Fibroblast of gingiva (primary cell): ENCODE results near the gene ALPK3.
A peak's percentile ranks its signal among the peaks of the same experiment; 100 is the strongest.
"Not testable (repeated sequence)": the region's sequence is repeated elsewhere in the genome, so short reads cannot be mapped to it uniquely, and the experiment has no call there.

Experiments used
- DNase-seq: peaks from one replicate; pipeline ENCODE4 v3.0.0-alpha.2; 2011; ENCODE audit warnings: low read depth

The ALPK3 gene

DNA sequence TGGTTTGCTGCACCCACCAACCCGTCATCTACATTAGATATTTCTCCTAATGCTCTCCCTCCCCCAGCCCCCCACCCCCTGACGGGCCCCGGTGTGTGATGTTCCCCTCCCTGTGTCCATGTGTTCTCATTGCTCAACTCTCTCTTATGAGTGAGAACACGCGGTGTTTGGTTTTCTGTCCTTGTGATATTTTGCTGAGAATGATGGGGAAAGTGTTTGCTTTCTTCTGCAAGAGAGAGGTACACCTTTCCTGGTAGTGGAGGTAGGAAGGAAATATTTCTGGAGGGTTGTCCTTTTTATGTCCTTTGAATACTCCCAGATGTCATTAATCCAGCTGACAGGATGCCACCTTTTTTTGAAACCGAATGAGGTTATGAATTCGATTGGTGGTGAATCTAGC, 56.8 kb downstream of the ALPK3 start:
- DNase-seq: no peak

DNA sequence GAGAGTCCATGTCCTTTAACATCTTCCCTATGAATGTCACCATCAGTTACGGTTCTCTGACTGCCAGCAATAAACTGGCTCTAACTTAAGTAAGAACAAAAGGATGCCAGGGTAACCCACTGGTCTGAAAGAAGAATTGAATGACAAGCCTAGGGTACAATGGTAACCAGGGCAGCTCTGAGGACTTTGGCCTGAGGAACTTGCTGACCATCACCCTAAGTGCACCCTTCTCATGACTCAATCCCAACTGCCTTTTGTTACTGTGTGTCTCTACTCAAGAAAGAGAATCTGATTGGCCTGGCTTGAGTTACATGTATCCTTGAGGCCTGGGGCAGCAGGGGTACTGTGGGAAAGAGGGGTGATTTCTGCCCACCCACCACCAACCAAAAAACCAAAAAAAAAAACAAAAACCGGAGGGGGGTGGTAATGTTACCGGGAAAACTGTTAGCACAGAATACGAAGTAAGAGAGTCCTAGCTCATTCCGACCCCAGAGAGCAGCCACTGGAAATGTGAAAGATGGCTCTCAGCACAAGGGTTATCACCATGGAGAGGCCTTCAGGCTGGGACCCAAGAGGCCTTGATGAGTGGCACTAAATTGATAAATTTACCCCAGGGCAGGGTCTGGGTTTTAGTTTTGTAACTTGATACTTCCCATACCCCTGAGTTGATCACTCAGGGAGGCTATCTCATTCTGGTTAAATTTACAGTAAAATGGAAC, 58.0 kb downstream of the ALPK3 start:
- DNase-seq: no peak

DNA sequence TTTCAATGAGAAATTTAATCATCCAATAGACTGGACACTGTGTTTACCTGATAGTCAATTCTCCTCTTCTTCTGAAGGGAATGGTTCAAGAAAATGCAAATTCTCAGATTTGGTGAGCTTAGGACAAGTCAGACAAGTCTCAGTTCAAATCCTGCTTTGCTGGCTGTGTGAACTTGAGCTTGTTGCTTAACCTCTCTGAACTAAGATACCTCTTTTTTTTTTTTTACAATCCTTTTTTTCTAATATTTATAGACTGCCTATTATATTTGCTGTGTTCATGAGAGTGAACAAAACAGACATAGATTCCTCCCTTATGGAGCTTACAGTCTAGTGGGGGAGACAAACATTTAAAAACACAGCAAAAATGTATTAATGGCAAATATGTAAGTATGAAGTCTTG, 59.1 kb downstream of the ALPK3 start:
- no peak for DNase-seq

DNA sequence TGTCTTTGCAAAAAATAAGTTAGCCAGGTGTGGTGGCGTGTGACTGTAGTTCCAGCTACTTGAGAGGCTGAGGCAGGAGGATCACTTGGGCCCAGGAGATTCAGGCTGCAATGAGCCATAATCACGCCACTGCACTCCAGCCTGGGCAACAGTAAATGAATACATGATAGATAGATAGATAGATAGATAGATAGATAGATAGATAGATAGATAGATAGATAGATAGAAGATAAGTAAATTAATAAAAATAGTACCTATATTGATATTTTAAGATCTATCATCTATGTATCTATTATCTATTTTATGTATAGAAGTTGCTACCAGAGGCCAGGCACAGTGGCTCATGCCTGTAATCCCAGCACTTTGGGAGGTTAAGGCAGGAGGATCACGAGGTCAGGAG, 60.5 kb downstream of the ALPK3 start:
- not testable (repeated sequence) for DNase-seq

DNA sequence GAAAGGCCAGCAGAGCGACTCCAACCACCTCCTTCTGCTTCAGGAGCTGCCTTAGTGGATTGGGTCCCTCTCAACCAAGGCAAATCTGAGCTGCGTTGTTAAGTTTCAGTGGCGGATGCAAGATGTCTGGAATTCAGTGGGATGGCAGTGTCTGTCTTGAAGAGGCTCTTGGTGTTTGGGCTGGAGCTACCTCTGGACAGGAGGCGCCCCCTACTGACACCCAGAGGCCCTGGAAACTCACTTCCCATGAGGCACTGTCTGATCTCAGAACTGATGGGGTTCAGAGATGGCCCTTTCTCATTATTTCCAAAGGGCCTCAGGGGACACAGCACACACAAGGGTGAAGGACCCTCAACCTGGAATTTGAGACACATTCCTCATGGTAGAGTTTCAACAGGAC, 61.3 kb downstream of the ALPK3 start:
- peak; percentile 62 for DNase-seq

DNA sequence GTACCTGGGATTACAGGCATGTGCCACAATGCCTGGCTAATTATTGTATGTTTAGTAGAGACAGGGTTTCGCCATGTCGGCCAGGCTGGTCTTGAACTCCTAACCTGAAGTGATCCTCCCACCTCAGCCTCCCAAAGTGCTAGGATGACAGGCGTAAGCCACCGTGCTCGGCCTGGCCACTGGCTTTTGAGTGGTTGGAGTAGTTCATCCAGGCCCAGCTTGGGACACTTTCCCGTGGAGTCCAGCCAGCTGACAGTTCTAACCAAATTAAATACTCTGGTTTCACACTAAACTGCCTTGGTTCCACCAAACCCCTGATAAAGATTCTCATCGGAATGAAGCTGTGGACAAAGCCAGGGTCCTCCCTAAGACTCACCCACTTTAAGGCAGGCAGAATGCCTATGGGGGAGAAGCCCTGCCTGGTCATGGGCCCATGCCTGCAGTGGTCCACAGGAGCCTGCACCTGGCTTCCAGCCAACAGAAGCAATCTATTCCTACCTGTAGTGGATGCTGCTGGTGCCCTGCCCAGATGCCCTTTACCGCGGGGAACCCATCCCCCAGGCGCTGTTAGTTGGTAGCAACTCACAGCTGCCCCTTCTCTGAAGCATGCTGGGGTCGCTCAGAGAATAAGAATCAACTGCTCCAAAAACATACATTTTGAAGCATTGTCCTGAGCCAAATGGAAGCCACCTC, 62.1 kb downstream of the ALPK3 start:
- no peak for DNase-seq

DNA sequence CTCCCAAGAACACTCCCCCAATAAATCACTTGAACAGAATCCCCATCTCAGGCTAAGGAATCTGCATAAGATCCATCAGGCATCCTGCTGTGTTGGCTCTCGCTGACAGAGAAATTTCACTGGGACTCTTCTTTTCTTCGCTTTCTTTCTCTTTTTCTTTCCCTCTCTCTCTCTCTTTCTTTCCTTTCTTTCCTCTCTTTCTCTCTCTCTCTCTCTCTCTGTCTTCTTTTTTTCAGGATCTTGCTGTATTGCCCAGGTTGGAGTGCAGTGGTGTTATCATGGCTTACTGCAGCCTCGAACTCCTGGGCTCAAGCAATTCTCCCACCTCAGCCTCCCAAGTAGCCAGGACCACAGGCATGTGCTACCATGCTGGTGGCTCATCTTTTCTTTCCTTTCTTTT, 62.9 kb downstream of the ALPK3 start:
- DNase-seq: no peak

DNA sequence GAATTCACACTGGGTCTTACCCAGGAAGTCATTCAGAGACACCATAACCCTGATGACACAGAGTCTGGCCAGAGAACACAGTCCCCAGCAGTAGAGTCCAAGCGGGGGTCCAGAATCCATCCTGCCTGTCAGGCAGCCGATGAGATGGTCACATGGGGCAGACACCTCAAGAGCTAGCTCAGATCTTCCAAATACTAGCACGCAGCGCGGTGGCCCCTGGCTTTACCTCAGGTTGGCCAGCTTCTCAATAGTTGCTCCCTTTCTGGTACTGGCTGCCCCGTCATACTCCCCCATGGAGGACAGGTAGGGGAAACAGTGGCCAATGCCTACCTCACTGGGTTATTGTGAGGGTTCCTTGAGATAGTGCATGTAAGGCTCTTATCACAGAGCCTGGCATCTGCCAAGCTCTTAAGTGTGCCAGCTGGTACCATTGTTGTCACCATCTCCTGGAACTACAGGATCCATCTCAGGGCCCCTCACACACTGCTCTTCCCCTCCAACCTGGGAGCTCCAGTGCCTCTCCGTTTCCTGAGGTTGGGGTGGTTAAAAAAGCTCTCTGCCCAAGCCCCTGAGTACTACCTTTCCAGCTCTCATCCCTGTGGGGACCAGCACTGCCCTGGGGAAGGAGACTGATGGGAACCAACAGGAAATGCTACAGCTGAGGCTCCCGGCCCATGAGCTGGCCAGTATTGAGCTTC, 63.8 kb downstream of the ALPK3 start:
- DNase-seq: no peak

DNA sequence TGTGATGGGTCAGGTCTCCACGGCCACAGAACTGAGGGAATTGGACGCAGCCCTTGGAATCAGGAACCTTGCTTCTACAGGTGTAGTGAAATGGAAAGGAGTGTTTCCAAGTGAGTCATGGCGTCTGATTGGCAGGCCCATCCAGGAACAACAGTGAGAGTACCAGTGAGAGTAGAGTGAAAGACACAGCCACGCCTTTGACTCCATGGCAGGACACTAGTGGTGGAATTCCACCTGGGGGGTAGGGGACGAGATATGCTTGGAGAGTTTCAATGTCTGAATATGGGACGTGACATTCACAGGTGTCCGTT, 64.3 kb downstream of the ALPK3 start:
- DNase-seq: no peak

DNA sequence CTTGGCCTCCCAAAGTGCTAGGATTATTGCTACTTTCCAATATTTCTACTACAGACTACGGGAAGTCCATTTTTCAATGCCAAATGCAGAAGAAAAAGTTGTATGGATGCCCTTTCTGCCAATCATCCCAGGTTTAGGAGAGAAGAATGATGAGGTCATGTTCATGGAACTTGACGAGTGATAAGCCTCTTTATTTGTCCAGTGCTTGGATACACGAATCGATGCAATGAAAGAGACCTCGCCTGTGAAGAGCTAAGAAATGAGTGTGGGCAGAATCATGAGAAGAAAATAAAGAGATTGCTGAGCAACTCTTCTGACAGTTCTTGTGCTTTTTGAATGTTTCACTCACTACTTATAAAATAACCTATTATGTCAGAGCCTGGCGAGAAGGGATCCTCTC, 66.3 kb downstream of the ALPK3 start:
- no peak for DNase-seq

DNA sequence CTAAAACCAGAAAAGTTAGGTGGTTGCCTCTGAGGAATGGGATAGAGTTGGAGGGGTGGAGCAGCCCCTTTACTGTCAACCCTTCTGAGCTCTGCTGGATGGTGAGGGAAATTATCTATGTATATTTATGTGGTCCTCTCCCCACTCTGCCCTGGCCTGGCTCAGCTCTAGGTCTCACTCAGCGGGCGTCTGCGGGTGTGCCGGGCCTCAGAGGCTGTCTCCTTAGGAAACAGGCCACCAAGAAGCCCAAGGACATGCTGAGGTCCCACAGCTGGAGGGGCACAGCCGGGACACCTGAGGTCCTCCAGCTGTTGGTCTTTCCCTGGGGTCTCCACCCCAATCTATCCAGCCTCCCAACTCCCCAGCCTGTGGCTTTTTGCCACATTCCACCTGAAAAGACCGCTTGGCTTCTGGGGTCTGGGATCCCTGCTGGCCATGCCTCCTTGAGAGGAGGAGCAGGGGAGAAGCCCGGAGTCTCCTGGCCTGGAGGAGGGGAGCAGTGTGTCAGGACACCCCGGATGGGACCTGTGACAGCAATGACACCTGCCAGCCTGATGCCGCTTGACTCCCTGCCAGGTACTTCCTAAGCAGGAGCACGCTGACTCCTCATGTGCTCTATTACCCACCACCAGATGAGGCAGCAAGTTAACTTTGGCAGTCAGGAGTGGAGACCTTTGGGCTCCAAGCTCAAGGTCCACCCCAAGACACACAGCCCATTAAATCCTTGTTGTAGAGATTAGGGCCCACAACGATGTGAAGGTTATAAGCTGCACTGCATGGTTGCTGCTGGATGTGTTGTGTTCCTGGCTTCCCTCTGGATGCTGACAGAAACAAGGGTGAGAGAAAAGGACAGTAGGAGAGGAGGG, 67.0 kb downstream of the ALPK3 start, which contains the start of gene SLC28A1:
SLC28A1 (plus strand) TSS at position 747 of the 866 bp plus-strand sequence. CDS start 3,099 bp downstream, outside the sequence.
- DNase-seq: no peak

DNA sequence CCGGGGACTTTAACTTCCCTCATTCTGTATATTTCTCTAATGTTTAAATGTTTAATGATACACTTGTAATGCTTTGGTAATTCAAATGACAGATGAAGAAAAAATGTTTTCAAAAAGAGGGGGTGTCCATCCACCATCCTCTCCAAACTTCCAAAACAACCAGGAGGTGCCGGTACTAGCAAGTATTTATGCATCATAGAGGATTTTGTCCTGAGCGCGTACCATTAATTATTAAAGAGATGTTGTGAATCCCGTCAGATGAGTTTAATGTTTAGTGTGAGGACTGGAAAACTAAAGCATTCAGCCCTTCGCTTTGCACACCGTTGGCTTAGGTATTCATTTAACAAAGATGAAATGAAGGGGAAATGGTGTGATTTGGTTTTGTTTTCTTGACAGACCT, 68.6 kb downstream of the ALPK3 start:
- DNase-seq: no peak

DNA sequence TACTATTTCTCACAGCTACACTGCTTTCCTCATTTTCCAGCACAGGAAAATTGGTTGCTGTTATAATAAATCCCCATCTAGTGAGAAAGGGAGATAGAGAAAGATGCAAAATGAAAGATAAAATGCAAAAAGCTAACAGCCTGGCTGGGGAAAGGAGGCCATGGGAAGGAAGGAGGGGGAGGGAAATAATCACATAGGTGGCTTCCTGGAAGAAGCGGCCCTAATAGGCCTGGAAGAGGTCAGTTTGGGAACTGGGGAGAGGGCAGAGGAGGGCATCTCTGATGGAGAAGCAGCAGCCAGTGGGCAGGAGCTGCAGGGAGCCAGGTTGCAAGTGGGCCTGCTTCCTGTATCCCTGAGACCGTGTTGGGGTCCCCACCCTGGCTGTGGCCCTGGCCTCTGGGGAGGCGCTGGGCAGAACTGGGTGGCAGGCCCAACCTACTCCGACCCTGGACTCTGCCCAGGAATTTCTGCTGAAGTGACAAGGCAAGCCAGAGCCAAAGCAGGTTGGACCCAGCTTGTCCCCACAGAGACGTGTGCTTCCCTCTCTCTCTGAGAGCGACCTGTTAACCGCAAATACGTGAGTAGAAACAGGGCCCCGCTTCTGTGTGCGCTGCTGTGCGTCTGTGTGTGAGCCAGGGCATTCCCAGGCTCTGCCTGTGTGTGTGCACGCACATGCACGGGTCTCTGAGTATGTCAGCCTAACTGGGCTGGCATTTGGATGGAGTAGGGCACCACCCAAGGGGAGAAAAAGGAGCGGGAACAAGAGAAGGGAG, 69.2 kb downstream of the ALPK3 start:
- no peak for DNase-seq

DNA sequence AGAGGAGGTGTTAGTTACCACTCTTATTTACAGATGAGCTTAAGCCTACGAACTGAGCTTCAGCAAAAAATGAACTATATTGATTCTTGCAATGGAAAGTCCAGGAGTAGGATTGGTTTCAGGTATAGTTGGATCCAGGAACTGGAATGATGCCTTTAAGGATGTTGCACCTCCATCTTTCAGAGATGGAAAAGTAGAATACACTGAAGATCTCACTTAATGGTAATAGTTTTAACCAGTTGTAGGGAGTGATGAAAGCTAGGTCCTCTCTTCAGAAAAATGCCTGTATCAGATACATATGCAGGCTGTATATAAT, 69.8 kb downstream of the ALPK3 start:
- DNase-seq: no peak

DNA sequence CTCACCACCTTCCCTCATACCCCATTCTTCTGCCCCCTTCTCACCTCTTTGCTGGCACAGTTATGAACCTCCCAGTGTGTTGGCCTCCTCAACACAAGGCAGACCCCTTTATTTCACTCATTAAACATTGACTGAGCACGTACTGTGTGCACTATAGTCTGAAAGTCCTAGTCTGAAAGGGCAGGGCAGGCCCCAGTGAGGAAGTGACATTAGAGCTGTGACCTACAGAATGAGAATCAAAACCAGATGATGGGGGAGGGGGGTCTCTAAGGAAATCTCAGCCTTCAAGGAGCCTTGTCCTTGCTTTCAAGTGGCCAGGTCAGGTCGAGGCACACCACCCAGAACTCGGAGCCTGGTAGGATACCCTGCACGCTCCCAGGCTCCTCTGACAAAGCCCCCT, 70.8 kb downstream of the ALPK3 start:
- no peak for DNase-seq

DNA sequence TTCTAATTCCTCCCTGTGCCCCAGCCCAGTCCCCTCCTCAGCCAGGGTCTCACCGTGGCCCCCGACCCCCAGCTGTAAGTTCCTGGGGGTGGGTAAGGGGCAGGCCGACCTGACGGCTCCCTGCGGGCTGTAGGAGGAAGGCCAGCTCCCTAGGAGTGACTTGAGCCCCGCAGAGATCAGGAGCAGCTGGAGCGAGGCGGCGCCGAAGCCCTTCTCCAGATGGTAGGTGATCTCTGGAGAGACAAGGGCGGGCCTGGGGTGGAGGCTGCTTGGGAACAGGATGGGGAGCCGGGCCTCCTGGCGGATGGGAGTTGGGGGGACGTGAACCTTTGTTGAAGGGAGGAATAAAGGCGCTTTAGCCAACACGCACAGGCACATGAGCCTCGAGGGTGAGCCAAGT, 71.5 kb downstream of the ALPK3 start:
- DNase-seq: no peak

DNA sequence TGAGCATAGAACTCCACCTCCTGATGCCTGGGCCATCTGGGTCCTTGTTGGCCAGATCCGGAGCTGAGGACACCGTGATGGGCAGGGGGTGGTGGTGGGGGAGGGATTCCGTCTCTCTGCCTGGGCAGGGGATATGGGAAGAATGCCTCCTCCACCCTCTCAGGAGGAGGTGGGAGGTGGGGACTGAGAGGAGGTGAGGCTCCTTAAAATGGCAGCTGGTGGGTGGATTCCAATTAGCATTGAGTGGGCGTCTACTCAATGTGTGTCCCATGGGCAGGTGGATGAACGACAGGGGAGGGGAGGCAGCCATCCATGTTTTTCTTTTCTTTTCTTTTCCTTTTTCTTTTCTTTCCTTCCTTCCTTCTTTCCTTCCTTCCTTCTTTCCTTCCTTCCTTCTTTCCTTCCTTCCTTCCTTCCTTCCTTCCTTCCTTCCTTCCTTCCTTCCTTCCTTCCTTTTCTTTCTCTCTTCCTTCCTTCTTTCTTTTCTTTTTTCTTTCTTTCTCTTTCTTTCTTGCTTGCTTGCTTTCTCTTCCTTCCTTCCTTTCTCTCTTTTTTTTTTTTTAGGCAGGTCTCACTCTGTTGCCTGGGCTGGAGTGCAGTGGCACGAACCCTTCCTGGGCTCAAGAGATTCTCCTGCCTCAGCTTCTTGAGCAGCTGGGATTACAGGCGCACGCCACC, 72.3 kb downstream of the ALPK3 start:
- DNase-seq: no peak

DNA sequence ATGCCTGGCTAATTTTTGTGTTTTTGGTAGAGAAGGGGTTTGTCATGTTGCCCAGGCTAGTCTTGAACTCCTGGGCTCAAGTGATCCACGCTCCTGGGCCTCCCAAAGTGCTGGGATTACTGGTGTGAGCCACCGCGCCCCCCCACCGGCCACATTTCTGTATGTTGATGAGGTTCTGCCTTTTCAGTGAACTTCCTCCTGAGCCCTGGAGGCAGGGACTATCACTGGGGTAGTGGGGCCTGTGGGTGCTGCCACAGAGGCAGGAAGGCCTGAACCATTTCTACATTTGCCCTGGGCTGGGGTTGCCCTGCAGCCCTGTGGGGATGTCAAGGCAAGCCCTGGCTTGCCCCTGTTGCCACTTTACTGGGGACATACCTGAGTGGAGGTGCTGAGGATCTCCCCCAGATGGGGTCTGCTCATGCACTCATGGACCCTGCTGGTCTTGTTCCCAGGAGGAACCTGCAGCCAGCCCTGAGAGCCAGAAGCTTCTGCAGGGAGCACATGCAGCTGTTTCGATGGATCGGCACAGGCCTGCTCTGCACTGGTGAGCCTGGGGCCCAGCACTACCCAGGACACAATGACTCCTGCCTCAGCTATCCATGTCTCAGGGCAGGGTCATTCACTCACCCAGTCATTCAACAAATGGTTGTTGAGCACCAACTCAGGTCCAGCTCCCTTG, 73.0 kb downstream of the ALPK3 start:
- DNase-seq: no peak

DNA sequence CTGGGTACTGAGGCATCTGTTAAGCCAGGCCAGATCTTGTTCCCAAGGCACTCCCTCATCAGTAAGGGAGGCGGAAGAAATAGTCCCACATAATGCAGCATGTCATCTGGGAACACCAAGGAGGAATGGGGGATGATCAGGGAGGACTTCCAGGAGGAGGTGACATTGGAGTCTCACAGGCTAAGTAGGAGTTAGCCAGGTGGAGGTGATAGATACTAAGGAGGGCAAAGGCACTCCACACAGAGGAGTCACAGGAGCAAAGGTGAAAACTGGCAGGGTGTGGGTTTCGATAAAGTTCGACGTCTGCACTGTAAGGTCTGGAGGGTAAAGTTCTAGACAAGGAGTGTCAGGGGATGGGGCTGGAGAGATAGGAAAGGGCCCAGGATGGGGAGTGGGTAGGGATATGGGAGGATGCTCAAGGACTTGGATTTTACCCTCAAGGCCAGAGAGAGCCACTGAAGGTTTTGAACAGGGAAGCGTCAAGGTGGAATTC, 73.6 kb downstream of the ALPK3 start:
- no peak for DNase-seq

DNA sequence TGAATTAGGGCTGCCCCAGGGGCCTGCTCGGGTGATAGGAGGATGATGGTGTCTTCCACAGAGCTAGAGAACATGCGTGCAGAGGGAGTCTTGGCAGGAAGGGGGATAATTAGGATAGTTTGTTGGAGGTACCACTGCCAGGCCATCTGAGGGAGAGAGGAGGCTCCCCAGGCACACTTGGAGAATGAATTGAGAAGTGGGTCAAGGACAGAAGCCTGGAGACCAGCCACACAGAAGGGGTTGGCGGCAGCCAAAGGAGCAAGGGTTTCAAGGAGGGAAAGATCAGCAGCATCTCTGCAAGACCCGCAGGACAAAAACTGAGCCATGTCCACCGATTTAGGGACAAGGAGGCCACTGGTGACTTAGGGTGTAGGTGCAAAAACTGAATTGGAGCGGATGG, 74.2 kb downstream of the ALPK3 start:
- no peak for DNase-seq
